Activated CD4-positive, alpha-beta T cell treated with anti-CD3 and anti-CD28 coated beads, Interleukin-2, amount 10 ng/mL, durations not matched to agents 24 days and 14 days (primary cell): ENCODE results near the gene APLP1. TPM values are rescaled to one million over a fixed set of nuclear protein-coding genes. Genes with fewer than 3 reads are reported as not detected.
"Not testable (repeated sequence)": the region's sequence is repeated elsewhere in the genome, so short reads cannot be mapped to it uniquely, and the experiment has no call there.

Experiments used
- DNase-seq: peaks from one replicate; pipeline ENCODE4 v3.0.0; 2022
- H3K27ac Mint-ChIP-seq: one replicate; pipeline ENCODE4 v1.8.0; 2022; ENCODE audit warnings: mild to moderate bottlenecking, mixed read lengths
- H3K27me3 Mint-ChIP-seq: one replicate; pipeline ENCODE4 v1.8.0; 2022; ENCODE audit warnings: mixed read lengths
- H3K36me3 Mint-ChIP-seq: one replicate; pipeline ENCODE4 v1.8.0; 2022; ENCODE audit warnings: low read depth, mild to moderate bottlenecking, mixed read lengths
- H3K4me1 Mint-ChIP-seq: one replicate; pipeline ENCODE4 v1.8.0; 2021; ENCODE audit warnings: mixed read lengths
- H3K4me3 Mint-ChIP-seq: one replicate; pipeline ENCODE4 v1.8.0; 2022; ENCODE audit warnings: mild to moderate bottlenecking, moderate library complexity, mixed read lengths
- H3K9me3 Mint-ChIP-seq: one replicate; pipeline ENCODE4 v1.8.0; 2021; ENCODE audit warnings: mixed read lengths
- intact Hi-C: fragments of 100-400 bp; cut with micrococcal nuclease; formaldehyde crosslinking; loops from one replicate; pipeline ENCODE4 v1.15.1; 2023
- total RNA-seq: library from RNA; stranded (reverse); gene quantifications from 2 replicates; pipeline ENCODE4 v1.2.3, GENCODE V29; 2022

APLP1 gene
- total RNA-seq, 1 donor from 2014 or later: 2.4 TPM

- intact Hi-C loops: loop anchor here (1.0 to 2.0 kb wide), 4 partner anchors 17 to 189 kb away; partner anchors contain the start of gene LRFN3
- H3K27me3 Mint-ChIP-seq: peaks cover 8% of the 10 kb centered on the region
- peaks cover 10% of the 10 kb centered on the region for H3K4me1 Mint-ChIP-seq
- H3K27ac Mint-ChIP-seq: no peak overlapping the region
- peak; percentile 87 for DNase-seq
- H3K36me3 Mint-ChIP-seq: peaks cover 14% of the 10 kb centered on the region
- no peak overlapping the region for H3K4me3 Mint-ChIP-seq
- no peaks in the 10 kb centered on the region for H3K9me3 Mint-ChIP-seq
These were observed 13.9 kb downstream of the APLP1 start for GRCh38 chr19:35882114-35882832.

GRCh38 chr19:35883882-35884281, 15.5 kb downstream of the APLP1 start:
- peaks cover 12% of the 10 kb centered on the region for H3K4me1 Mint-ChIP-seq
- H3K36me3 Mint-ChIP-seq: peaks cover 27% of the 10 kb centered on the region
- no peak for DNase-seq
- no peaks in the 10 kb centered on the region for H3K9me3 Mint-ChIP-seq
- H3K27ac Mint-ChIP-seq: no peak overlapping the region
- H3K27me3 Mint-ChIP-seq: peaks cover 5% of the 10 kb centered on the region
- no peak overlapping the region for H3K4me3 Mint-ChIP-seq
- intact Hi-C loops: loop anchor here (2.0 kb wide), 1 partner anchor 15 kb away; no protein-coding TSS in a partner anchor

- Mint-ChIP-seq H3K9me3 (no peaks in the 10 kb centered on the region), H3K27me3 (no peaks in the 10 kb centered on the region), H3K27ac (no peak overlapping the region), H3K36me3 (peaks cover 37% of the 10 kb centered on the region), H3K4me3 (no peak overlapping the region), H3K4me1 (peaks cover 13% of the 10 kb centered on the region)
- DNase-seq: no peak
- intact Hi-C loops: no loop called here
These were observed 16.9 kb downstream of the APLP1 start for GRCh38 chr19:35885225-35885738.

- H3K27me3 Mint-ChIP-seq: no peaks in the 10 kb centered on the region
- intact Hi-C loops: no loop called here
- no peaks in the 10 kb centered on the region for H3K9me3 Mint-ChIP-seq
- no peak overlapping the region for H3K4me3 Mint-ChIP-seq
- H3K27ac Mint-ChIP-seq: no peak overlapping the region
- DNase-seq: no peak
- peaks cover 15% of the 10 kb centered on the region for H3K4me1 Mint-ChIP-seq
- peaks cover 42% of the 10 kb centered on the region for H3K36me3 Mint-ChIP-seq
These were observed 17.5 kb downstream of the APLP1 start for GRCh38 chr19:35885904-35886303.

GRCh38 chr19:35887197-35887596, 18.8 kb downstream of the APLP1 start:
- H3K27me3 Mint-ChIP-seq: no peaks in the 10 kb centered on the region
- peaks cover 49% of the 10 kb centered on the region for H3K36me3 Mint-ChIP-seq
- H3K9me3 Mint-ChIP-seq: no peaks in the 10 kb centered on the region
- H3K4me1 Mint-ChIP-seq: peaks cover 16% of the 10 kb centered on the region
- no peak overlapping the region for H3K4me3 Mint-ChIP-seq
- no peak overlapping the region for H3K27ac Mint-ChIP-seq
- intact Hi-C loops: no loop called here
- no peak for DNase-seq

- intact Hi-C loops: no loop called here
- DNase-seq: no peak
- Mint-ChIP-seq H3K36me3 (peaks cover 59% of the 10 kb centered on the region), H3K27me3 (no peaks in the 10 kb centered on the region), H3K4me1 (peaks cover 18% of the 10 kb centered on the region), H3K9me3 (no peaks in the 10 kb centered on the region), H3K27ac (no peak overlapping the region), H3K4me3 (no peak overlapping the region)
These were observed 20.0 kb downstream of the APLP1 start for GRCh38 chr19:35888398-35888797.

- intact Hi-C loops: no loop called here
- Mint-ChIP-seq H3K36me3 (peaks cover 70% of the 10 kb centered on the region), H3K27me3 (no peaks in the 10 kb centered on the region), H3K4me3 (no peak overlapping the region), H3K27ac (no peak overlapping the region), H3K9me3 (no peaks in the 10 kb centered on the region), H3K4me1 (peaks cover 18% of the 10 kb centered on the region)
- no peak for DNase-seq
These were observed 21.2 kb downstream of the APLP1 start for GRCh38 chr19:35889370-35890112.

- Mint-ChIP-seq H3K4me3 (no peak overlapping the region), H3K27ac (peak overlapping the region; percentile 20), H3K27me3 (no peaks in the 10 kb centered on the region), H3K9me3 (no peaks in the 10 kb centered on the region), H3K36me3 (peaks cover 73% of the 10 kb centered on the region), H3K4me1 (peaks cover 19% of the 10 kb centered on the region)
- no peak for DNase-seq
- intact Hi-C loops: no loop called here
These were observed 21.8 kb downstream of the APLP1 start for GRCh38 chr19:35890113-35890650.

GRCh38 chr19:35891819-35892218, 23.4 kb downstream of the APLP1 start:
- Mint-ChIP-seq H3K36me3 (peaks cover 79% of the 10 kb centered on the region), H3K4me1 (peaks cover 24% of the 10 kb centered on the region)
- H3K27ac Mint-ChIP-seq, H3K9me3 Mint-ChIP-seq, DNase-seq, H3K27me3 Mint-ChIP-seq, intact Hi-C loops, H3K4me3 Mint-ChIP-seq: not testable (repeated sequence)

- Mint-ChIP-seq H3K27me3 (no peaks in the 10 kb centered on the region), H3K4me1 (peaks cover 31% of the 10 kb centered on the region), H3K36me3 (peaks cover 80% of the 10 kb centered on the region), H3K4me3 (no peak overlapping the region), H3K27ac (no peak overlapping the region), H3K9me3 (no peaks in the 10 kb centered on the region)
- intact Hi-C loops: no loop called here
- no peak for DNase-seq
These were observed 26.0 kb downstream of the APLP1 start for GRCh38 chr19:35894342-35894741.

GRCh38 chr19:35895911-35896642, 27.7 kb downstream of the APLP1 start:
- H3K27me3 Mint-ChIP-seq: no peaks in the 10 kb centered on the region
- peak overlapping the region; percentile 79 for H3K27ac Mint-ChIP-seq

GRCh38 chr19:35896643-35897040, 28.3 kb downstream of the APLP1 start:
- intact Hi-C loops: no loop called here
- Mint-ChIP-seq H3K4me1 (peaks cover 29% of the 10 kb centered on the region), H3K27ac (no peak overlapping the region), H3K36me3 (peaks cover 65% of the 10 kb centered on the region), H3K4me3 (peak overlapping the region; percentile 55), H3K27me3 (no peaks in the 10 kb centered on the region), H3K9me3 (no peaks in the 10 kb centered on the region)
- DNase-seq: no peak

More at GRCh38 chr19:35895911-35896642, 27.7 kb downstream of the APLP1 start:
- peaks cover 68% of the 10 kb centered on the region for H3K36me3 Mint-ChIP-seq
- H3K4me3 Mint-ChIP-seq: peak overlapping the region; percentile 71
- no peaks in the 10 kb centered on the region for H3K9me3 Mint-ChIP-seq
- H3K4me1 Mint-ChIP-seq: peaks cover 29% of the 10 kb centered on the region
- intact Hi-C loops: no loop called here
- DNase-seq: no peak

GRCh38 chr19:35897706-35898451, 29.5 kb downstream of the APLP1 start:
- no peaks in the 10 kb centered on the region for H3K9me3 Mint-ChIP-seq
- peaks cover 58% of the 10 kb centered on the region for H3K36me3 Mint-ChIP-seq
- intact Hi-C loops: loop anchor here (2.0 kb wide), 2 partner anchors 15 to 181 kb away; no protein-coding TSS in a partner anchor
- H3K4me3 Mint-ChIP-seq: peak overlapping the region; percentile 98
- no peaks in the 10 kb centered on the region for H3K27me3 Mint-ChIP-seq
- DNase-seq: no peak
- H3K4me1 Mint-ChIP-seq: peaks cover 36% of the 10 kb centered on the region
- H3K27ac Mint-ChIP-seq: peak overlapping the region; percentile 82
